ENCODE measurements around the gene GBX2. TPM values are rescaled to one million over a fixed set of nuclear protein-coding genes. Genes with fewer than 3 reads are reported as not detected.
A peak's percentile ranks its signal among the peaks of the same experiment; 100 is the strongest.

The GBX2 gene
- total and polyA plus RNA-seq, 2 donors (not counting 1 experiment from before 2014, with no cell fraction given): not detected

GRCh38 chr2:236184701-236185100, 16.5 kb upstream of the GBX2 start:
- CTCF ChIA-PET: no interaction called here
- Histone ChIP-seq H4K20me1 (ENCODE audit: control insufficient read depth, insufficient read depth, low read length, poor library complexity, severe bottlenecking) (no peaks in the 10 kb centered on the region), H3K9ac (ENCODE audit: low read length) (no peak overlapping the region), H3K4me3 (ENCODE audit: control extremely low read depth in 1 of 5, extremely low read depth in 1 of 5, insufficient read depth in 1 of 5, low read depth in 2 of 5, low read length in 4 of 5) (no peak overlapping the region), H3K4me1 (ENCODE audit: control insufficient read depth in 2 of 2, insufficient read depth in 2 of 2, low read length in 2 of 2) (no peaks in the 10 kb centered on the region), H3K36me3 (replicated peaks in 1 of 2; ENCODE audit: control extremely low read depth in 1 of 2, control insufficient read depth in 1 of 2, extremely low read depth in 1 of 2, insufficient read depth in 2 of 2, low read length in 1 of 2) (no peaks in the 10 kb centered on the region), H3K9me3 (ENCODE audit: control extremely low read depth in 1 of 3, control insufficient read depth in 2 of 3, insufficient read depth in 1 of 3, low read length in 2 of 3) (peaks cover 0 to 9% (median 1%) of the 10 kb centered on the region in 3 donors), H2AFZ (ENCODE audit: insufficient read depth, low read depth, low read length, poor library complexity, severe bottlenecking) (no peak overlapping the region), H3K27me3 (replicated peaks in 1 of 4; ENCODE audit: control extremely low read depth in 1 of 4, control insufficient read depth in 3 of 4, insufficient read depth in 4 of 4, low read length in 3 of 4) (peaks cover 0 to 27% (median 15%) of the 10 kb centered on the region in 4 experiments), H3K27ac (ENCODE audit: low read length in 2 of 2) (no peak overlapping the region), H3K79me2 (ENCODE audit: control insufficient read depth, insufficient read depth, low read length) (no peaks in the 10 kb centered on the region), H3K4me2 (replicated peaks; ENCODE audit: low read depth, low read length, poor library complexity, severe bottlenecking) (no peak overlapping the region)
- intact Hi-C loops (cut with micrococcal nuclease): no loop called here
- no peaks in the 10 kb centered on the region for H3K9me3 Mint-ChIP-seq (ENCODE audit: insufficient read depth)
- TF ChIP-seq CTCF (IDR thresholded peaks at IDR 0.05) (no peak), EZH2 (IDR thresholded peaks at IDR 0.05; ENCODE audit: borderline replicate concordance, insufficient read depth, low read depth, low read length, poor library complexity, severe bottlenecking) (no peak)
- POLR2A ChIA-PET: no interaction called here
- H3K27me3 Mint-ChIP-seq: peaks cover 58% of the 10 kb centered on the region
- DNase-seq (no peak), ATAC-seq (ENCODE audit: low read depth) (no peak)
- no peak overlapping the region for H3K4me3 Mint-ChIP-seq
- no peak overlapping the region for H3K27ac Mint-ChIP-seq
- H3K4me1 Mint-ChIP-seq: no peaks in the 10 kb centered on the region
- WGBS (ENCODE audit: insufficient coverage): 80% methylated on average over 3 of the region's 4 CpGs

GRCh38 chr2:236180831-236181453, 12.8 kb upstream of the GBX2 start:
- H3K4me3 Mint-ChIP-seq: no peak overlapping the region
- peak; percentile 27 for TF ChIP-seq CTCF (IDR thresholded peaks at IDR 0.05)
- no peak for TF ChIP-seq EZH2 (IDR thresholded peaks at IDR 0.05; ENCODE audit: borderline replicate concordance, insufficient read depth, low read depth, low read length, poor library complexity, severe bottlenecking)
- H3K9me3 Mint-ChIP-seq (ENCODE audit: insufficient read depth): no peaks in the 10 kb centered on the region
- peaks cover 61% of the 10 kb centered on the region for H3K27me3 Mint-ChIP-seq
- Histone ChIP-seq H2AFZ (ENCODE audit: insufficient read depth, low read depth, low read length, poor library complexity, severe bottlenecking) (no peak overlapping the region), H3K9ac (ENCODE audit: low read length) (no peak overlapping the region), H4K20me1 (ENCODE audit: control insufficient read depth, insufficient read depth, low read length, poor library complexity, severe bottlenecking) (no peaks in the 10 kb centered on the region), H3K9me3 (ENCODE audit: control extremely low read depth in 1 of 3, control insufficient read depth in 2 of 3, insufficient read depth in 1 of 3, low read length in 2 of 3) (peaks cover 0 to 35% (median 1%) of the 10 kb centered on the region in 3 donors), H3K27me3 (replicated peaks in 1 of 4; ENCODE audit: control extremely low read depth in 1 of 4, control insufficient read depth in 3 of 4, insufficient read depth in 4 of 4, low read length in 3 of 4) (peaks cover 0 to 58% (median 28%) of the 10 kb centered on the region in 4 experiments), H3K27ac (ENCODE audit: low read length in 2 of 2) (no peak overlapping the region), H3K36me3 (replicated peaks in 1 of 2; ENCODE audit: control extremely low read depth in 1 of 2, control insufficient read depth in 1 of 2, extremely low read depth in 1 of 2, insufficient read depth in 2 of 2, low read length in 1 of 2) (no peaks in the 10 kb centered on the region), H3K4me3 (ENCODE audit: control extremely low read depth in 1 of 5, extremely low read depth in 1 of 5, insufficient read depth in 1 of 5, low read depth in 2 of 5, low read length in 4 of 5) (no peak overlapping the region), H3K4me1 (ENCODE audit: control insufficient read depth in 2 of 2, insufficient read depth in 2 of 2, low read length in 2 of 2) (peaks cover 3 to 6% of the 10 kb centered on the region in 2 donors), H3K79me2 (ENCODE audit: control insufficient read depth, insufficient read depth, low read length) (no peaks in the 10 kb centered on the region), H3K4me2 (replicated peaks; ENCODE audit: low read depth, low read length, poor library complexity, severe bottlenecking) (no peak overlapping the region)
- ATAC-seq (ENCODE audit: low read depth) (no peak), DNase-seq (no peak)
- intact Hi-C loops (cut with micrococcal nuclease): no loop called here
- 71% methylated on average over 1 of the region's 9 CpGs for WGBS (ENCODE audit: insufficient coverage)
- POLR2A ChIA-PET: no interaction called here
- CTCF ChIA-PET: no interaction called here
- peaks cover 4% of the 10 kb centered on the region for H3K4me1 Mint-ChIP-seq
- H3K27ac Mint-ChIP-seq: no peak overlapping the region

All from B cell (primary cell).